Medulla oblongata (tissue), 1 donor: ENCODE results near the gene ADAMTS4.
A peak's percentile ranks its signal among the peaks of the same experiment; 100 is the strongest.

ENCODE experiments used
- DNase-seq: peaks from one replicate; pipeline ENCODE4 v3.0.0-alpha.2; 2015; ENCODE audit errors: extremely low spot score

Gene ADAMTS4

GRCh38 chr1:161196111-161196510 lies 2.7 kb downstream of the ADAMTS4 start:
- DNase-seq: no peak

DNA sequence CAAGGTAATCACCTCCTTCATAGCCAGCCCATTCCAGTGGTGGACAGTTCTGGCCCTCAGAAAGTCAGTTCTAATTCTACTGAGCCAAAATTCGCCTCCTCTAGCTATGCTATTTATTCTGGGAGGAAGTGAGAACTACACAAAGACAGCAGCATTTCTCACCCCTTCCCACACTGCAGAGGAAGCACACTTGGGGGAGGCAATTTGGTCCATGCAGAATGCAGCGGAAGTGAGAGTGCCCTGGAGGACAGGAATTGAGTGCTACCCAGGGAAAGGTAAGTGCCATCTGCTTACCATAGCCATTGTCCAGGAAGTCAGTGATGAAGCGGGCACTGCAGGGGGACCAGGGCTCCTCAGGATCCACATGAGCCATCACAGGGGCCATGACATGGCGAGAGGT lies 3.7 kb downstream of the ADAMTS4 start:
- DNase-seq: peak; percentile 79

DNA sequence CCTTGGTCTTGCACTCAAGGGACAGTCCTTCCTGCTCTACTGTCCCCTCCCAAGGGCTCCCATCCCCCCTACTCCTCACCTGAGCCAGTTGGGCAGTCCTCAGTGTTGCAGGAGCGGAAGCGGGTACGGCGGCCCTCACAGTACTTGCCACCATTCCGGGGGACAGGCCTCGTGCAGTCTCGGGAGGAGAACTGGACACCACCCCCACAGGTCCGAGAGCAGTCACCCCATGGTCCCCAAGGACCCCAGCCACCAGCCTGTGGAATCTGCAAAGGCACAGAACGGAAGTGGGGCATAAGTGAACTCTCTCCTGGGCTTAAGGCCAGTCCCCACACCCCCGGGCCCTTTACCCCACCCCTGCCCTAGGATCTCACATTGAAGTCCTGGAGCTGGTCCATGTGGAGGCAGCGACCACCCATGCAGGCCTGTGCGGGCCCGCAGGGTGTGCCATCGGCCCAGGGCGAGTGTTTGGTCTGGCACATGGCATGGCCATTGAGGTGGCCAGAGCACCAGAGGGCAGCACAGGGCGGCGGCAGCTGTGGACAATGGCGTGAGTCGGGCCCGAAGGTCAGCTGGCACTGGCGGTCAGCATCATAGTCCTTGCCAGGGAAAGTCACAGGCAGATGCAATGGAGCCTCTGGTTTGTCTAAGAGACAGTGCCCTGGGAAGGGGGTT lies 5.2 kb downstream of the ADAMTS4 start:
- peak; percentile 91 for DNase-seq

- DNase-seq: peak; percentile 92
Observed at GRCh38 chr1:161192476-161193465, 6.1 kb downstream of the ADAMTS4 start.

DNA sequence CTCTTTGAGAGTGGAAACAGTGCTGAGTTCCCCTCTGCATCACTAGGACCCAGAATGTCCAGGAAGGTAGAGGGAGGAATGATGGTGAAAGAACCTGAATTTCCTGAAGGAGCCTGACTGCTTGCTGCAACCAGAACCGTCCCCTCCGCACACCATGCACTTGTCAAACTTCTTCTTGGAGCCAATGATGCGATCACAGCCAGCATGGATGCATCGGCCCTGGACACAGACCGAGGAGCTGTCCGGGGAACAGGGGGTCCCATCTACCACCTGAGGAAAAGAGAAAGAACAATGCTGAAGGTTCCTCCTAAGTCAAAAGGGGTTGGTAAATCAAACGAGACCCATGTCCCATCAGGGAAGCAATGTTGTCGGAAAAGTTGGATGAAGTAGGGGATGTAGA lies 6.9 kb downstream of the ADAMTS4 start:
- no peak for DNase-seq

- DNase-seq: peak; percentile 51
Observed at GRCh38 chr1:161190962-161191521, 7.8 kb downstream of the ADAMTS4 start.

DNA sequence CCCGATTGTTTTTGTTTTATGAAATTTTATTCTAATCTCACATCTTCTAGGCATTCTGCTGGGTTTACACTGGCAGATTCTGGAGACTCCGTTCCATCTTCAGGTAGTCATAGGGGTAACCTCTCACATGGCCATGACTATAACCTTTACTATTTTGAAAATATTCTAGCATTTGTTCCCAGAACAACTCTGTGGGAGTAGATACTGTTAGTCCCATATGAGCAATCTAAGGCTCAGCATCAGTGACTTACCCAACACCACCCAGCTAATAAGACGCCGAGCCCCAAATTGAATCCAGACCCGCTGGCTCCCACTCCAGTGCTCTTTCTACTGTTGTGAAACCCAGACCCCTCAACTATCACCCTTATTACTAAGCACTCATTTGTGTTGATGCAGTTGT lies 9.8 kb downstream of the ADAMTS4 start:
- DNase-seq: no peak

GRCh38 chr1:161188381-161188780 lies 10.5 kb downstream of the ADAMTS4 start:
- DNase-seq: no peak

- no peak for DNase-seq
Observed at GRCh38 chr1:161187311-161187710, 11.5 kb downstream of the ADAMTS4 start.

DNA sequence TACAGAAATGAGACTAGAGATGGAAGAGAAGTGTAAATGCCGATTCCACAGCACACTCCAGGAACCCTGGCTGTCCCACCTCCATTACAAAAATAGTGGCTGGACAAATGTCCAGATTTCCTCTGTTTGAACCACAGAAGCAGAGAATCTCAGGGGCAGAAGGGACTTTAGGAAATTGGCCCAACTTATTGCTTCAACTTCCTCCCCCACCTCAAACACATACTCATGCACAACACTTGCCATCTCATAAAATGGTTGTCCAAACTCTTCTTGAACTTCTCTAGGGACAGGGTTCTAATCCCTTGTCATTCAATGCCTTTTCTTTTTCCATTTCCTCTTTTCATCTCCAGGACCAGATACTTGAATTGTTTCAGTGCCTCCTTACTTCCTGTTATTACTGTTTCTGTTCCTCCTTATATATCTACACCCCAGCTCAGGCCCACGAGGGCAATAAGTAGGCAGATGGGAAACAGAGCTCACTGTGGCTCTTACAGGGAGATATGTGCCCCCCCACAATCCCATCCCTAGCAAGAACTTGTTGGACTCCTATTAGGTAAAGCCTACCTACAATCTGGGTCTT lies 13.0 kb downstream of the ADAMTS4 start:
- DNase-seq: peak; percentile 83

GRCh38 chr1:161185282-161185682 lies 13.6 kb downstream of the ADAMTS4 start:
- peak; percentile 89 for DNase-seq

- no peak for DNase-seq
Observed at GRCh38 chr1:161182214-161182613, 16.6 kb downstream of the ADAMTS4 start.

DNA sequence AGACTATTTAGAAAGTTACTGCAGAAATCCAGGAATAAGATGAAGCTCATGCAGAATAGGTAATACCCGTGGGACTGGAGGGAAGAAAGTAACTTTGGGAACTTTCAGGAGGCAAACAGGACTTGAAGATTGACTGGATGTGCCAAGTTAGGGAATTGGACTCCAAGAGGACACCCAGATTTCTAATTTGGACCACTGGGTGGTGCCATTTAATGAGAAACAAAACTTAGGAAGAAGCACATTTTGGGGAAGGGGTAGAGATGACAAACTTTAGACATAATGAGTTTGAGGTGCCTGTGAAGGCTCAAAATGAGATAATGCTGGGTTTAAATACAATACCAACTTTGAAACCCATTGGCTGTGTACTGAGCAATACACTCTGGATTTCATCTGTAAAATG lies 18.2 kb downstream of the ADAMTS4 start:
- peak; percentile 60 for DNase-seq

- DNase-seq: no peak
Observed at GRCh38 chr1:161179698-161180097, 19.2 kb downstream of the ADAMTS4 start.

GRCh38 chr1:161177936-161178244 lies 21.0 kb downstream of the ADAMTS4 start:
- DNase-seq: no peak

GRCh38 chr1:161177112-161177935 lies 21.5 kb downstream of the ADAMTS4 start, which contains the start of gene B4GALT3:
Gene B4GALT3, minus strand, starts transcription at chr1:161177507. Its CDS starts 1,447 bp downstream, at chr1:161176060.
- peak; percentile 88 for DNase-seq

DNA sequence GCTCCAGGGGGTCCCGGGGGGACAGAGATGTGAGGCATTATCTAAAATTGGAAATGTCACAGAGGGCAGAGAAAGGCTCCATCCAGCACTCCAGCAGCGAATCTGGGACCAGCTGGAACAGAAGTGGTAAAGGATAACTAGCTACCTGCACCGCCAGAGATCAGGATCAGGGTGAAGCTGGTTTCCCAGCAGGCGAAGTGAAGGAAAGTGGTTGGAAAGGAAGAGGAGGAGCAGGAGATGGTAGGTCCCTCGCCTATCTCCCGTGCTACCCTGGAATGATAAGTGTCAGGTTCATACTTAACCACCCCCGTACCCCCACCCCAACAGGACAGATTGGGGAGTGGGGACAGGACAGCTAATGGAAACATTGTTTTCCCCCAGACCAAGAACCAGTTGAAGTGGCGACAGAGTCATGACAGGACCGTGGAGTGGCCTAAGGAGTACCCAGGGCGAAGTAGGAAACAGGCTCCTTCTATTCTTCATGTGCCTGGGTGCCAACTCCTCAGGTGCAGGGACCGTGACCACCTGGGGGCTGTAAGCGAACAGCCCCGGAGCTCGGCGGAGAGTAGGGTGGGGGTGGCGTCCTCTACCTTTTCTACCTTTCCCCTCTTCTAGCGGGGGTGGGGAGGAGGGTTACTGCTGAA lies 22.3 kb downstream of the ADAMTS4 start:
- DNase-seq: no peak

- DNase-seq: no peak
Observed at GRCh38 chr1:161175771-161176453, 22.9 kb downstream of the ADAMTS4 start.

DNA sequence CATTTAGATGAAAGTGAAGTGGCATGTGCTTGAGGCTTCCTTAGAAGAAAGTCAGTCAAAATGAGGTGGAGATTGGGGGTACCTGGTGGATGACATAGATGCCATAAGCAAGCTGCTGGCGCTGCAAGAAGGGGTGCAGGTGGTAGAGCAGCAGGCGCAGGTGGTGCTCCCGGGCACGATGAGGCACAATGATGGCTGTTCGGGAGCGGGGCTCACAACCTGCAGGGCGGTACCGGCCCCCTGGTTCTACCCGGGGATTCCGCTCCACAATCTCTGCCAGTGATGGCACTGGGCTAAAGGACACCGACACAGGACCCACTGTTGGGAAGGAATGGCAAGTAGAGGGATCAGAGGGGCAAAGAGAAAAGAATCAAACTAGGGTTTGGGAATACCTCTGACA lies 23.9 kb downstream of the ADAMTS4 start:
- no peak for DNase-seq

- no peak for DNase-seq
Observed at GRCh38 chr1:161173711-161174110, 25.1 kb downstream of the ADAMTS4 start.
